HuH-7.5 (cell line): ENCODE results near the gene EPB42.
"Not testable (repeated sequence)": the region's sequence is repeated elsewhere in the genome, so short reads cannot be mapped to it uniquely, and the experiment has no call there.

ENCODE experiments used
- DNase-seq: peaks from one replicate; pipeline ENCODE4 v3.0.0; 2011; ENCODE audit warnings: low spot score

Gene EPB42

GRCh38 chr15:43212299-43212698 lies 8.5 kb downstream of the EPB42 start:
- no peak for DNase-seq

- DNase-seq: no peak
These were observed 9.5 kb downstream of the EPB42 start for GRCh38 chr15:43211224-43211735.

- no peak for DNase-seq
These were observed 10.0 kb downstream of the EPB42 start for GRCh38 chr15:43210807-43211206.

- DNase-seq: no peak
These were observed 10.6 kb downstream of the EPB42 start for GRCh38 chr15:43210172-43210745.

GRCh38 chr15:43209059-43209824 lies 11.6 kb downstream of the EPB42 start:
- peak; percentile 36 for DNase-seq

GRCh38 chr15:43208052-43209002 lies 12.5 kb downstream of the EPB42 start:
- no peak for DNase-seq

- no peak for DNase-seq
These were observed 13.8 kb downstream of the EPB42 start for GRCh38 chr15:43207024-43207423.

GRCh38 chr15:43206054-43206453 lies 14.8 kb downstream of the EPB42 start:
- DNase-seq: no peak

- peak; percentile 49 for DNase-seq
These were observed 16.6 kb downstream of the EPB42 start for GRCh38 chr15:43204016-43204901.

- no peak for DNase-seq
These were observed 20.8 kb downstream of the EPB42 start for GRCh38 chr15:43199945-43200488.

GRCh38 chr15:43198992-43199391 lies 21.8 kb downstream of the EPB42 start:
- DNase-seq: no peak

GRCh38 chr15:43198556-43198955 lies 22.3 kb downstream of the EPB42 start:
- not testable (repeated sequence) for DNase-seq

- not testable (repeated sequence) for DNase-seq
These were observed 23.0 kb downstream of the EPB42 start for GRCh38 chr15:43197773-43198172.

- DNase-seq: no peak
These were observed 23.9 kb downstream of the EPB42 start for GRCh38 chr15:43196760-43197548.

- DNase-seq: no peak
These were observed 26.0 kb downstream of the EPB42 start for GRCh38 chr15:43194795-43195194.

GRCh38 chr15:43193710-43194109 lies 27.1 kb downstream of the EPB42 start:
- DNase-seq: no peak

- no peak for DNase-seq
These were observed 30.6 kb downstream of the EPB42 start for GRCh38 chr15:43190178-43190577.

GRCh38 chr15:43189296-43189695 lies 31.5 kb downstream of the EPB42 start:
- no peak for DNase-seq

- DNase-seq: no peak
These were observed 33.2 kb downstream of the EPB42 start for GRCh38 chr15:43187544-43188155.

GRCh38 chr15:43186003-43186353 lies 34.8 kb downstream of the EPB42 start:
- DNase-seq: no peak
